Psoas muscle (tissue), 8 donors: ENCODE measurements around the gene TCF25. TPM values are rescaled to one million over a fixed set of nuclear protein-coding genes. Genes with fewer than 3 reads are reported as not detected.
A peak's percentile ranks its signal among the peaks of the same experiment; 100 is the strongest.

Experiments
- ATAC-seq, 4 donors: fragments of 200-7000 bp; cut with Tn5 transposase; one replicate each; pipeline ENCODE4 v1.9.1; 2020; ENCODE audit warnings: moderate library complexity in 3 of 4, mild to moderate bottlenecking in 2 of 4
- DNase-seq, 2 donors: peaks; one replicate each; pipeline ENCODE4 v3.0.0-alpha.2; 2020
- H3K27ac ChIP-seq: fragments of 200-600 bp; one replicate; pipeline ENCODE4 v1.8.0; 2022
- H3K27me3 ChIP-seq, 3 donors: fragments of 200-600 bp in 1 of 3; one replicate each; pipeline versions ENCODE4 v1.6.1 to v1.8.0; 2013 to 2022; ENCODE audit warnings: low read length in 2 of 3, mild to moderate bottlenecking in 2 of 3, moderate library complexity in 1 of 3; ENCODE audit not compliant: insufficient read depth in 3 of 3
- H3K36me3 ChIP-seq, 2 donors: fragments of 200-600 bp in 1 of 2; one replicate each; pipeline versions ENCODE4 v1.6.1 to v1.8.0; 2013 to 2022; ENCODE audit warnings: low read depth in 1 of 2, mild to moderate bottlenecking in 1 of 2, moderate library complexity in 1 of 2; ENCODE audit not compliant: insufficient read depth in 1 of 2
- H3K4me1 ChIP-seq: fragments of 200-600 bp; one replicate; pipeline ENCODE4 v1.8.0; 2022
- H3K4me3 ChIP-seq: fragments of 200-600 bp; one replicate; pipeline ENCODE4 v1.8.0; 2022; ENCODE audit warnings: mild to moderate bottlenecking
- H3K9me3 ChIP-seq: fragments of 200-600 bp; one replicate; pipeline ENCODE4 v1.8.0; 2022
- CTCF ChIP-seq: fragments of 200-600 bp; IDR thresholded peaks from one replicate; pipeline ENCODE4 v1.8.0; 2022; ENCODE audit warnings: antibody characterized with exemption
- WGBS, 3 donors: extraction: QIAGEN DNeasy Blood & Tissue Kit; methylation state at CpG; one replicate each; pipeline versions ENCODE4 v1.1.6 to v1.1.7; 2013; 5-methylcytosine and 5-hydroxymethylcytosine counted together
- intact Hi-C, 2 donors: fragments of 100-400 bp; cut with DNase I; formaldehyde crosslinking; loops; one replicate each; pipeline versions ENCODE4 v1.11.0 to v1.14.2; 2022
- polyA plus RNA-seq, 3 donors: library from polyadenylated mRNA; stranded (reverse); fragments of 200-250 nt; gene quantifications; one replicate each; pipeline ENCODE4 v1.2.3, GENCODE V29; 2013
- total RNA-seq, 4 donors: library from RNA; stranded (reverse); fragmentation: NEBNext Ultra II Directional in 2 of 4; extraction: Animal tissue kit (Norgen Biotek cat#: 25700) in 2 of 4; gene quantifications; one replicate each; pipeline versions ENCODE4 v1.2.1 to v1.2.4, GENCODE V29; 2021 to 2023
- donor health status: healthy with polysubstance abuse.
- donor health status: DM: no; HTN: no; CAD: no; lungs with moderate emphysema.
- donor health status: Bipolar disorder and iron deficiency.
- donor health status: healthy.
- donor health status: DM: yes; HTN: yes; CAD: no.
- donor health status: DM: no; HTN: no; CAD: no.
- donor health status: DM: no; HTN: no; CAD: no.
- donor health status: DM: yes; HTN: yes; CAD: no.

The TCF25 gene
- total and polyA plus RNA-seq, 7 donors, result 46.1 to 93.6 (median 57.6) TPM

GRCh38 chr16:89917773-89918452, 44.5 kb downstream of the TCF25 start:
- no peak for TF ChIP-seq CTCF
- ATAC-seq, result peak; percentile 34 to 54 (median 45)
- intact Hi-C loops, result no loop called here
- peak overlapping the region; percentile 50 for H3K4me3 ChIP-seq
- no peaks in the 10 kb centered on the region for H3K9me3 ChIP-seq
- DNase-seq, result peak; percentile 82 to 85
- 0 to 1% (median 1%) methylated on average over 27 to 39 of the region's 39 CpGs for WGBS, 3 donors
- no peak overlapping the region for H3K27ac ChIP-seq
- H3K27me3 ChIP-seq, result peaks cover 0 to 47% (median 30%) of the 10 kb centered on the region in 3 donors
- peaks cover 0 to 1% of the 10 kb centered on the region in 2 donors for H3K36me3 ChIP-seq
- peaks cover 15% of the 10 kb centered on the region for H3K4me1 ChIP-seq

- Histone ChIP-seq H3K27me3 (peaks cover 0 to 55% (median 34%) of the 10 kb centered on the region in 3 donors), H3K4me1 (peaks cover 15% of the 10 kb centered on the region), H3K9me3 (no peaks in the 10 kb centered on the region), H3K4me3 (peak within 1 kb of the TSS; percentile 50), H3K27ac (no peak within 1 kb of the TSS), H3K36me3 (no peaks in the 10 kb centered on the region)
- peak; percentile 32 for TF ChIP-seq CTCF
- intact Hi-C loops, result no loop called here
- DNase-seq (peak in 1 of 2 donors; percentile 48), ATAC-seq (no peak)
- WGBS, 3 donors, result 4 to 9% (median 6%) methylated on average over 23 of the region's 23 CpGs
Measured at GRCh38 chr16:89918453-89919347, 45.3 kb downstream of the TCF25 start, which contains the start of gene MC1R. Gene MC1R (plus strand): TSS chr16:89918862. CDS start chr16:89919259, 397 bp downstream.

- H3K36me3 ChIP-seq, result no peaks in the 10 kb centered on the region
- no peak overlapping the region for H3K27ac ChIP-seq
- TF ChIP-seq CTCF, result no peak
- ATAC-seq (no peak), DNase-seq (no peak)
- no peaks in the 10 kb centered on the region for H3K9me3 ChIP-seq
- intact Hi-C loops, result no loop called here
- peaks cover 0 to 66% (median 42%) of the 10 kb centered on the region in 3 donors for H3K27me3 ChIP-seq
- WGBS, 3 donors, result 85 to 86% (median 85%) methylated on average over 49 to 52 of the region's 52 CpGs
- H3K4me1 ChIP-seq, result peaks cover 15% of the 10 kb centered on the region
- no peak overlapping the region for H3K4me3 ChIP-seq
Measured at GRCh38 chr16:89919535-89920406, 46.4 kb downstream of the TCF25 start.

GRCh38 chr16:89920723-89921122, 47.3 kb downstream of the TCF25 start:
- WGBS, 3 donors, result 35 to 39% (median 35%) methylated on average over 5 to 6 of the region's 6 CpGs
- Histone ChIP-seq H3K4me3 (no peak overlapping the region), H3K27ac (no peak overlapping the region), H3K36me3 (no peaks in the 10 kb centered on the region), H3K9me3 (no peaks in the 10 kb centered on the region), H3K4me1 (peaks cover 15% of the 10 kb centered on the region), H3K27me3 (peaks cover 0 to 75% (median 44%) of the 10 kb centered on the region in 3 donors)
- intact Hi-C loops, result no loop called here
- DNase-seq (no peak), ATAC-seq (no peak)
- no peak for TF ChIP-seq CTCF
